ENCODE results near the gene UBE2U. TPM values are rescaled to one million over a fixed set of nuclear protein-coding genes. Genes with fewer than 3 reads are reported as not detected.
"Not testable (repeated sequence)": the region's sequence is repeated elsewhere in the genome, so short reads cannot be mapped to it uniquely, and the experiment has no call there.

The UBE2U gene
- total RNA-seq, 1 donor from 2014 or later = not detected

- Histone ChIP-seq H3K36me3 (no peaks in the 10 kb centered on the region), H3K27ac (no peak overlapping the region), H3K9me3 (no peaks in the 10 kb centered on the region), H3K27me3 (no peaks in the 10 kb centered on the region), H3K4me3 (no peak overlapping the region), H3K4me1 (peaks cover 0 to 7% of the 10 kb centered on the region in 2 donors)
- intact Hi-C loops (cut with DNase I) = loop anchor here (10.0 kb wide), 1 partner anchor 331 kb away; no protein-coding TSS in a partner anchor
- no peak for TF ChIP-seq CTCF (IDR thresholded peaks at IDR 0.05)
- no peak for DNase-seq (ENCODE audit: low spot score in 2 of 2)
Measured at GRCh38 chr1:64245495-64245894, 42.1 kb downstream of the UBE2U start.

GRCh38 chr1:64246294-64246917 lies 43.0 kb downstream of the UBE2U start:
- peak; percentile 59 to 86 (median 75) for TF ChIP-seq CTCF (IDR thresholded peaks at IDR 0.05)
- no peaks in the 10 kb centered on the region for H3K27me3 ChIP-seq
- H3K4me3 ChIP-seq = no peak overlapping the region
- H3K4me1 ChIP-seq = peaks cover 0 to 7% of the 10 kb centered on the region in 2 donors
- H3K9me3 ChIP-seq = no peaks in the 10 kb centered on the region
- no peak overlapping the region for H3K27ac ChIP-seq
- intact Hi-C loops (cut with DNase I) = loop anchor here (1.0 to 10.0 kb wide), 4 partner anchors 332 to 671 kb away; no protein-coding TSS in a partner anchor
- H3K36me3 ChIP-seq = no peaks in the 10 kb centered on the region
- DNase-seq (ENCODE audit: low spot score in 2 of 2) = no peak

GRCh38 chr1:64248065-64248464 lies 44.6 kb downstream of the UBE2U start:
- no peak for DNase-seq (ENCODE audit: low spot score in 2 of 2)
- Histone ChIP-seq H3K27ac (no peak overlapping the region), H3K9me3 (no peaks in the 10 kb centered on the region), H3K4me3 (no peak overlapping the region), H3K27me3 (no peaks in the 10 kb centered on the region), H3K36me3 (no peaks in the 10 kb centered on the region), H3K4me1 (peaks cover 0 to 7% of the 10 kb centered on the region in 2 donors)
- TF ChIP-seq CTCF (IDR thresholded peaks at IDR 0.05) = no peak
- intact Hi-C loops (cut with DNase I) = loop anchor here (10.0 kb wide), 1 partner anchor 333 kb away; no protein-coding TSS in a partner anchor

- H3K9me3 ChIP-seq; H3K27me3 ChIP-seq; H3K36me3 ChIP-seq; H3K27ac ChIP-seq; H3K4me3 ChIP-seq; H3K4me1 ChIP-seq; DNase-seq (ENCODE audit: low spot score in 2 of 2); intact Hi-C loops (cut with DNase I): not testable (repeated sequence)
Measured at GRCh38 chr1:64250472-64250871, 47.0 kb downstream of the UBE2U start.

- H3K27me3 ChIP-seq = no peaks in the 10 kb centered on the region
- intact Hi-C loops (cut with DNase I) = no loop called here
- TF ChIP-seq CTCF (IDR thresholded peaks at IDR 0.05) = no peak
Measured at GRCh38 chr1:64251971-64252370, 48.5 kb downstream of the UBE2U start.

GRCh38 chr1:64257233-64257632 lies 53.8 kb downstream of the UBE2U start:
- H3K27ac ChIP-seq; H3K4me1 ChIP-seq; H3K36me3 ChIP-seq; H3K27me3 ChIP-seq; H3K9me3 ChIP-seq; DNase-seq (ENCODE audit: low spot score in 2 of 2); H3K4me3 ChIP-seq; intact Hi-C loops (cut with DNase I): not testable (repeated sequence)

More at GRCh38 chr1:64251971-64252370, 48.5 kb downstream of the UBE2U start:
- no peaks in the 10 kb centered on the region for H3K9me3 ChIP-seq
- no peak for DNase-seq (ENCODE audit: low spot score in 2 of 2)
- H3K4me1 ChIP-seq = no peaks in the 10 kb centered on the region
- H3K36me3 ChIP-seq = no peaks in the 10 kb centered on the region
- no peak overlapping the region for H3K27ac ChIP-seq
- H3K4me3 ChIP-seq = no peak overlapping the region

GRCh38 chr1:64258444-64258843 lies 55.0 kb downstream of the UBE2U start:
- DNase-seq (ENCODE audit: low spot score in 2 of 2); H3K36me3 ChIP-seq; H3K4me1 ChIP-seq; H3K27ac ChIP-seq; H3K9me3 ChIP-seq; H3K4me3 ChIP-seq; H3K27me3 ChIP-seq; intact Hi-C loops (cut with DNase I): not testable (repeated sequence)

Data from ascending aorta (tissue), 2 donors.